Fibroblast of skin of right quadriceps (primary cell): ENCODE data around the gene SIM2.
A peak's percentile ranks its signal among the peaks of the same experiment; 100 is the strongest.

Source experiments
- DNase-seq: peaks from one replicate; pipeline ENCODE4 v3.0.0-alpha.2; 2013

The SIM2 gene

DNA sequence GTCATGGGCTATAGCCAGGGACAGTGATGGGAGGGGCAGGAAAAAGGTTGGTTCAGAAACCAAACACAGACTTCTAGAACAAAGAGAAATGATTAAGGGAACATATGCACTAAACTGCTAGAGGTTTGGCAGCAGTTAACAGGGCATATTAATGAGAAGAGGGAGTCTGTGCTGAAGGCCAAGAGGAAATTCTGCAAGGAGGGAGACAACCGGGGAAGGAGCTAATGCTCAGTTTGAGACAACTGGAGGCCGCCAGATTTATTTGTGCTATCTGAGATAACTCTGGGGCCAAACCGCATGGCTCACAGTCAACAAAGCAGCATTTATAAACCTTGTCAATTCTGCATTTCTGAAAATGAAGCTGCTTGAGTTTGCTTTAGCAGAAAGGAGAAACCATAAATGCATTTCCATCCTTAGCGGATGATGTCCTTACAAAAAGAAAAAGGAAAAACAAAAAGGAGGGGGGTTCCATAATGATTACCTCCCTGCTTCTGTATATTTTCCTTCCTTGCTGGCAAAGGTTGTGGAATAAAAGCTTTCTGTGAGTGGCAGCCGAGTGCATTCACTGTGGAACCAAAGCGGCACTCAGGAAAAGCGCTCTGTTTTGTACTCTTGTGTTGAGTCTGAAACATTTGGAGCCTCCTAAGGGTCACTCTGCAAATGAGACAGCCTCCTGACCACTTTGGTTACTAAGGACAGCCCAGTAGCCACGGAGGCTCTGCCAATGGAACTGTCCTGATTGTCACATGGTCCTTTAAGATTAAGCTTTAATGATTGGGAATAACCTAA is 70.3 kb downstream of the SIM2 start:
- peak; percentile 34 for DNase-seq

DNA sequence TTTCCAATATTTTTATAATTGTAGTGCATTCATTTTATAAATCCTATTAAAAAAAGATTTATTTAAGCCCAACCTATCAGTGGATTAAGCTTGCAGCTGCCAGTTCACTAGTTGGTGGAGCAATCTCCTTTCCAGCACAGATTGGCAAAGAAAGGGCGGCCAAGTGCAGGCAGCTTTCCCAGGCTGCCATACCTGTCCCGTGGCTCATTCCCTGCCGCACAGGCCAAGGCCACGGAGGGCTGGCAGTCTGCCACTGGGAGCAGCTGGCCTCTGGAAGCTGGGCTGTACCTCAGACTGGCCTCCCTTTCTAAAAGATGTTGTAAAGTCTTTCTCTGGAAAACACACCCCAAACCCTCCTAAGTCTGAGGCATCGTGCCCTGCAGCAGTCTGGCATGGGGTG is 74.2 kb downstream of the SIM2 start:
- DNase-seq, result peak; percentile 60

DNA sequence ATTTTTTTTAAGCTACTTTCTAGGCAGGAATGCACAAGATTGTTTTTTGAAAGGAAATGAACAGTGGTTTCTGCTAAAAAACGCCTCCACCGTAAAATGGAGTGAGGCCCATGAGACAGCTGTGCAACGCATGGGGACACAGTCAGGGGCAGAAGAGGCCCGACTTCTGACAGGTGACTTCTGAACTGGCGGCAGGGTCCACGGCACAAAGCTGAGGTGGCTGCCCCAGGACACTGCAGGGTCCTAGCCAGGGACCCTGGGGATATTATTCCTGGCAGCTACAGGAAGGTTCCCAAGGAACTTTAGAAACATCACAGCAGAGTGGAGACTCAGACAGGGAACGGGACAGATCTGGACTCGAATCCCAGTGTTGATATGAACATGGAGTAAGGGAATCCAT is 75.1 kb downstream of the SIM2 start:
- DNase-seq, result no peak

DNA sequence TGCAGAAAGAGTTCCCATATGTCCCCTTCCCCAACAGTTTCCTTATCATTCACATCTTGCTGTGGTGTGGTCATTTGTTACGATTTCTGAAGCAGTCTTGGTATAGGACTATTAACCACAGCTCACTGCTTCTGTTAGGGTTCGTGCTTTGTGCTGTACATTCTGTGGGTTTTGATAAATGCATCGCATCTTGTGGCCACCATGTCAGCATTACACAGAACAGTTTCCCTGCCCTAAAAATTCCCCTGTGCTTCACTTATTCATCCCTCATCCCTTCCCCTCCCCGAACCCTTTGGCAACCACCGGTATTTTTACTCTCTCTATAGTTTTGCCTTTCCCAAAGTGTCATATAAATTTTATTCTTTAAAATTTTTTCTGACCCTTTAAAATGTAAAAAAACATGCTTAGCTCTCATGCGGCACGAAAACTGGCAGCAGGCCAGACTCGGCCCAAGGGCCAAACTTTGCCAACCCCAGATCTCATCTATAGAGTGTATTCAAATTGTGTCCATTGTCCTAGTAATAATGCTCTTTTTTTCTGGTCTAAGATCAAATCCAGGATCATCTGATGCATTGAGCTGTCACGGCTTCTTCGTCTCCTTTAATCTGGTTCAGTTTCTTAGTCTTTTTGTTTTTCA is 78.2 kb downstream of the SIM2 start:
- peak; percentile 19 for DNase-seq

- no peak for DNase-seq
Observed at GRCh38 chr21:36780861-36781260, 81.9 kb downstream of the SIM2 start.

DNA sequence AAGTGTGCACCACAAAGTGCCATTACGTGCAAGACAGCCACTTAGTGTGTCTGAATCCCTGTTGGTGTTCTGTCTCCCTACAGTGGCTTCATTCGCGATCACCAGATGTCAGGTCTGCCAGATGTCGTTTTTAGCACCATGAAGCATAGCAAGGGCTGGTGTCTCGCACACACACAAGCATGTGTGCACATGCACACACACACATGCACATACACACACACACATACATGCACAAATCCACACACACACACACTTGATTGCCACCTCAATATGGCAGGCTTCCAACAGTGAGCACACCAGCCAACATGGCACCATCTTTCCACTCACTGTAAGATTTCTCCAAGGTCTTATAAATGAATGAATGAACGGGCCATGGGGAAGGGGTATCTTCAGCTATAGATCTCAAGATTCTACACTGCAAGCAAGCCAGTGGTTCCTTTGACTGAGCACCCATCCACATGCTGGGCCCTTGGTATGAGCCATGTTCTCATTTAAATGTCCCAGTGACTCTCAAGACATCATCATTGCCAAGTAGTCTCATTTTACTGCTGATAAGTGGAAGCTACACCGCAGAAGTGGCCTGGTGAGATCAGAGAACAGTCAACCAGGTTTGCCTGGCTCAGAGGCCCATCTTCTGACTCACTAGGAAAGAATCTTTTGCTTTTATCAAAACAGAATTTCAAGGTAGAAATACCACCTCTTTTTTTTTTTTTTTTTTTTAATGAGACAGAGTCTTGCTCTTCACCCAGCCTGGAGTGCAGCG is 84.9 kb downstream of the SIM2 start:
- DNase-seq, result peak; percentile 28

DNA sequence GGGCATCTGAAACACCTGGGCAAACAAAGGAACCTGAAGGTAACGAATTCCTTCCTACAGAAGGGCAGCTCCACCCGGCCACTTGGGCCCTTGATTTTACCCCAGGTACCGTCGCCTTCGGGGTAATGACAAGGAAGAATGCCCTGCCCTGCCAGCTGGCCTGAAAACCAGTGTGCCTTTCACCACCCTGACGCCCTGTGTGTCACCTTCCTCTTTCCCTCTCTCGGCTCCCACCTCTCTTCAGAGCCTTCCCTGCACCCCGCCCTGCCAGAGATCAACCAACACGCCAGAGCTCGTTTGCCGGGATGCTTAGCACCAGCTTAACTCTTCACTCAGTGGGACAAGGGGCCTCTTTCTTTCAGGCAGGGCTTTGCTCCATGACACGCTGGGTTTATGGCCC is 86.0 kb downstream of the SIM2 start:
- DNase-seq, result no peak

DNA sequence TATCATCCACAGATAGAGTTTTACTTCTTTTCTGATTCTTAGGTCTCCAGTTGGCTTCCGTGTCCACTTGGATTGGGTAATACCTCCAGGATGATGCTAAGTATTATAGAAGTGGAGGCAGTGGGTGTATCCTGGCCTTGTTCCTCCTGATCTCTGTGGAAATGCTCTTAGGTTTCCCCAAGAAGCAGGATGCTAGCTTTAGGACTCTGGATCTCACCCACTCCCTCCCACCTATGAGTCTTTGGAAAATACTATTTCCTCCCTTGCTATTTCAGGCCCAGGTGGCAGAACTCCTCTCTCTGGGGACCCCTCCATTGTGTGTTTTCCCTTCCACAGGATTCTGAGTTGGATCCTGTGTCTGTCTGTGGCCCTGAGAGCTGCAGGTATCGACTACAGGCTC is 86.7 kb downstream of the SIM2 start:
- DNase-seq, result no peak

DNA sequence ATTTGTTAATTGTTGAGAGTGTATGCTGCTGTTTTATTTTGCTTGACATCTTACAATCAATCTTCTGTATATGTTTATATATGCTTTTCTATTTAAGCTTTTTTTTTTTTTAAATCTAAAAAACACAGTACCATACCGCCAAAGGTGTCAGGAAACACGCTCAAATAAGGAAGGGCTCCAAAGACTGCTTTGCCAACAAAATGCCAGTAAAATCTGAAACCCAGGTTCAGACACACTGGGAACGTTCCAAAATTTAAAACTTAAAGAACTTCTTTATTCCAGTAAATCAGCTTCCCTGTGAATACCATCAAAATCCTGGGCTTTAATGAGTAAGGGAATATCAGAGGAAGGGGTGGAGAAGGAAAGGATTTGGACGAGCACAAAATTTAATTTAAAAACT is 87.3 kb downstream of the SIM2 start:
- no peak for DNase-seq

GRCh38 chr21:36788120-36788638 is 89.3 kb downstream of the SIM2 start:
- DNase-seq, result no peak

GRCh38 chr21:36790616-36791015 is 91.7 kb downstream of the SIM2 start:
- no peak for DNase-seq

- no peak for DNase-seq
Observed at GRCh38 chr21:36791180-36791579, 92.3 kb downstream of the SIM2 start.

- no peak for DNase-seq
Observed at GRCh38 chr21:36791695-36792470, 93.0 kb downstream of the SIM2 start.

DNA sequence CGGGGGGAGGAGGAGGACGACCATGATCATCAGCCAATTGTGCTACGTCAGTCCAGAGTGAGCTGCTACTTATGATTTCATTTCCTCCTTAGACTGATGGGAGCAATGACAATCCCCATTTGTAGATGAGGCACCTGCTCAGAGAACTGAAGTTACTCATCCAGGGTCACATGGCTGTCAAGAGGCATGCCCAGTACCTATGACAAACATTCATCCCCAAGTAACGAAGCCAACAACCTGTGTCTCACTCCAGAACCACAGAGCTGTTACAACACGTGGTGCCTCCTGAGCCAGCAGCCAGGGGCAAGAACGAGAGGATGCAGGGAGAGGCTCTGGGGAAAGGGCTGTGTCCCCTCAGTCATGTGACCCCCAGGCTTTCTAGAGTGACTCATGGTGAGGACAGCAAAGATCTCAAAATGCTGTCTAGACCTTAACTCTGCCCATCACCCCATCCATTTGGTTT is 93.6 kb downstream of the SIM2 start:
- peak; percentile 17 for DNase-seq

GRCh38 chr21:36796070-36796469 is 97.2 kb downstream of the SIM2 start:
- DNase-seq, result no peak

- DNase-seq, result no peak
Observed at GRCh38 chr21:36798491-36798890, 99.6 kb downstream of the SIM2 start.
